Esophagus muscularis mucosa (tissue), 4 donors: Measurements from ENCODE around the gene VEPH1. TPM values are rescaled to one million over a fixed set of nuclear protein-coding genes. Genes with fewer than 3 reads are reported as not detected.

Experiments used
- DNase-seq: peaks from one replicate; pipeline ENCODE4 v3.0.0-alpha.2; 2017; ENCODE audit errors: extremely low spot score
- H3K27ac ChIP-seq, 4 donors: fragments of 200-600 bp; sonication (generic); replicated peaks in 1 of 4; 1 replicate in 3 of 4; 2 replicates in 1 of 4; pipeline ENCODE4 v1.5.1; 2016 to 2019; ENCODE audit warnings: mild to moderate bottlenecking in 1 of 4
- H3K27me3 ChIP-seq, 4 donors: fragments of 200-600 bp; sonication (generic); one replicate each; pipeline versions ENCODE4 v1.5.1 to v1.6.0; 2016 to 2019
- H3K36me3 ChIP-seq, 4 donors: fragments of 200-600 bp; sonication (generic); one replicate each; pipeline ENCODE4 v1.5.1; 2016 to 2019
- H3K4me1 ChIP-seq, 4 donors: fragments of 200-600 bp; sonication (generic); one replicate each; pipeline ENCODE4 v1.5.1; 2016 to 2019
- H3K4me3 ChIP-seq, 4 donors: fragments of 200-600 bp; sonication (generic); 1 replicate in 2 of 4; 2 replicates in 2 of 4; pipeline ENCODE4 v1.5.1; 2016 to 2019; ENCODE audit warnings: mild to moderate bottlenecking in 4 of 4, moderate library complexity in 1 of 4
- H3K9me3 ChIP-seq, 4 donors: fragments of 200-600 bp; sonication (generic); 1 replicate in 3 of 4; 2 replicates in 1 of 4; pipeline ENCODE4 v1.5.1; 2016 to 2019
- EP300 ChIP-seq: sonication (generic); formaldehyde crosslinking; IDR thresholded peaks from one replicate; pipeline ENCODE4 v1.6.1; 2017; ENCODE audit warnings: antibody characterized with exemption
- POLR2A ChIP-seq: fragments of 450-650 bp; IDR thresholded peaks from one replicate; pipeline ENCODE4 v1.6.1; 2017; ENCODE audit warnings: antibody characterized with exemption, moderate library complexity, mild to moderate bottlenecking, low read depth
- POLR2AphosphoS5 ChIP-seq, 2 donors: sonication (generic); formaldehyde crosslinking; IDR thresholded peaks; one replicate each; pipeline ENCODE4 v1.6.1; 2017; ENCODE audit warnings: antibody characterized with exemption in 2 of 2
- WGBS: methylation state at CpG from one replicate; pipeline ENCODE4 v1.1.5; 2018; 5-methylcytosine and 5-hydroxymethylcytosine counted together
- intact Hi-C: fragments of 100-400 bp; cut with DNase I; formaldehyde crosslinking; loops from one replicate; pipeline ENCODE4 v1.15.1; 2023
- total RNA-seq, 4 donors: library from RNA; depleted of rRNA; stranded (reverse); fragments of >200 nt; gene quantifications; one replicate each; pipeline versions ENCODE4 v1.1.0 to v1.2.1, GENCODE V29; 2016
- TF ChIP-seq, protein P1 (sequence below), 3 experiments: fragments of 200-600 bp in 2 of 3; fragments of 450-650 bp in 1 of 3; sonication (generic) in 2 of 3; IDR thresholded peaks; one replicate each; pipeline ENCODE4 v1.5.1; 2017 to 2019; ENCODE audit warnings: antibody characterized with exemption in 3 of 3, mild to moderate bottlenecking in 2 of 3, moderate library complexity in 1 of 3

Gene VEPH1
- total RNA-seq, 4 donors from 2014 or later = 0.23 to 1.2 (median 0.52) TPM; not detected in 1

DNA sequence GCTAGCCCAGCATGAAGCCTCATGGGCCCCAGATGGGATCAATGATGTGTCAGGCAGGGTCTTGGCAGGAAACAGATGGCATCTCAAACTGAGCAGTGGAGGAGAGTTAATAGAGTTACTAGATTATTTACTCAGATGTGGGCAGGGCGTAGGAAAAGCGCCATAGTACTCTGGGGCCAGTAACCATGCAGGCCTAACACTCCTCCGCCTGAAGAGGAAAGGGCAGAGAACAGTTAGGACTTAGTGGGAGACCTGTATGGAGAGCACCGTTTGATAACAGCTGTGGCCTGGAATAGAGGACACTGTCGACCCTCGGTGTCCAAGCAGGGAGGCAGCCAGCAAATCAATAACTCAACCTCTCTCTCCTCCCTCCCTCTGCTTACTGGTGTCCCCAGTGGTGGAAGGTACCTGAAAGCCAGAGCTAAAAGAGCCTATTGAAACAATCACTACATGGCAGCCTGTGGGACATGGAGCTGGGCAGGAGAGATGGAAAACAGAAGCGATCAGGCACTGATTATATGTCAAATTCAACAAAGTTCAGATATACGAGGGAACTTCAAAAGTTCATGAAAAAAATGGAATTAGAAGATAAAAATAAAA lies 231.8 kb downstream of the VEPH1 start:
- Histone ChIP-seq H3K27ac (no peak overlapping the region), H3K4me3 (no peak overlapping the region), H3K27me3 (no peaks in the 10 kb centered on the region), H3K9me3 (no peaks in the 10 kb centered on the region), H3K4me1 (no peaks in the 10 kb centered on the region), H3K36me3 (no peaks in the 10 kb centered on the region)
- TF ChIP-seq POLR2AphosphoS5 (IDR thresholded peaks at IDR 0.05) = no peak
- TF ChIP-seq POLR2A = no peak
- TF ChIP-seq EP300 = no peak
- TF ChIP-seq, protein P1, sequence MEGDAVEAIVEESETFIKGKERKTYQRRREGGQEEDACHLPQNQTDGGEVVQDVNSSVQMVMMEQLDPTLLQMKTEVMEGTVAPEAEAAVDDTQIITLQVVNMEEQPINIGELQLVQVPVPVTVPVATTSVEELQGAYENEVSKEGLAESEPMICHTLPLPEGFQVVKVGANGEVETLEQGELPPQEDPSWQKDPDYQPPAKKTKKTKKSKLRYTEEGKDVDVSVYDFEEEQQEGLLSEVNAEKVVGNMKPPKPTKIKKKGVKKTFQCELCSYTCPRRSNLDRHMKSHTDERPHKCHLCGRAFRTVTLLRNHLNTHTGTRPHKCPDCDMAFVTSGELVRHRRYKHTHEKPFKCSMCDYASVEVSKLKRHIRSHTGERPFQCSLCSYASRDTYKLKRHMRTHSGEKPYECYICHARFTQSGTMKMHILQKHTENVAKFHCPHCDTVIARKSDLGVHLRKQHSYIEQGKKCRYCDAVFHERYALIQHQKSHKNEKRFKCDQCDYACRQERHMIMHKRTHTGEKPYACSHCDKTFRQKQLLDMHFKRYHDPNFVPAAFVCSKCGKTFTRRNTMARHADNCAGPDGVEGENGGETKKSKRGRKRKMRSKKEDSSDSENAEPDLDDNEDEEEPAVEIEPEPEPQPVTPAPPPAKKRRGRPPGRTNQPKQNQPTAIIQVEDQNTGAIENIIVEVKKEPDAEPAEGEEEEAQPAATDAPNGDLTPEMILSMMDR (IDR thresholded peaks at IDR 0.05) = no peak
- WGBS = 94% methylated on average over 8 of the region's 8 CpGs
- intact Hi-C loops = no loop called here
- no peak for DNase-seq

GRCh38 chr3:157268026-157268425 lies 235.2 kb downstream of the VEPH1 start:
- WGBS = 90% methylated on average over 2 of the region's 2 CpGs
- intact Hi-C loops = no loop called here
- DNase-seq = no peak
- H3K9me3 ChIP-seq = no peaks in the 10 kb centered on the region
- no peak overlapping the region for H3K27ac ChIP-seq
- no peak overlapping the region for H3K4me3 ChIP-seq
- no peaks in the 10 kb centered on the region for H3K36me3 ChIP-seq
- TF ChIP-seq, protein P1 (IDR thresholded peaks at IDR 0.05) = no peak
- TF ChIP-seq POLR2AphosphoS5 (IDR thresholded peaks at IDR 0.05) (no peak), EP300 (no peak), POLR2A (no peak)
- no peaks in the 10 kb centered on the region for H3K27me3 ChIP-seq
- peaks cover 0 to 6% (median 1%) of the 10 kb centered on the region in 4 donors for H3K4me1 ChIP-seq

DNA sequence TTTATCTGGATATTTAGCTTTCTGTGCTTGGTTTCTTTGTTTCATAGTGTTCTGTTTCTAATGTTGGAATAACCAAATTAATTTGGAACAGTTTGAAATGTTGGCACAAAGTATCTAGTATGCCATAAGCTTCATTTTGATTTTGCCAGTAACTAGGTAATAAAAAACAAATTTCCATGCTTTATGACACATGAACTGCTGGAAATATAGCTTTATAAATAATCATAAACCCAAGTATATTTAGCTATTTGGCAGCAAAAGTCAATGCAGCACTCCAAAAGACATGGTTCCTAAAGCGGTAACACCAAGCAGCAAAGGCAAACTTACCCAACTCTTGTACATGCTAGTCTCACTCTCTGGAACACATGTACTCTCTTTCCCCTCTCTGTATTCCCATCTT lies 237.3 kb downstream of the VEPH1 start:
- intact Hi-C loops = no loop called here
- TF ChIP-seq, protein P1 (IDR thresholded peaks at IDR 0.05) = no peak
- TF ChIP-seq POLR2AphosphoS5 (IDR thresholded peaks at IDR 0.05) = no peak
- TF ChIP-seq POLR2A = no peak

DNA sequence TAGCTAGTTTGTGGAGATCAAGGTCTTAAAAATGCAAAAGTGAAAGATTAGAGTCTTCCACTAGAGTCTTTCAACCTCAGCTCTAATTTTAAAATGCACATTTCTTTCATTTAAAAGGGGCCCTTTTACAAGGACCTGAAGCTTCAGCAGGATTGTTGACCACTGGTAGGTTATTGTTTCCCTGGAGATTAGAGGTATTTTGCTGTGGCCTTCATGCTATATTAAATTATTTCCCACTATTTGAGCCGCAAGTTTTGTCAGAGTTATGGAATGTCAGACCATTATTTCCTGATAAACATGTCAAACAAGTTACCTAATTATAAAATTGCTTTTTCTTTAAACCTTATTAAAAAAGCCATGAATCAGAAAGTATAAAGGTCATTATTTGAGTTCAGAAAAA lies 240.2 kb downstream of the VEPH1 start:
- Histone ChIP-seq H3K9me3 (no peaks in the 10 kb centered on the region), H3K27me3 (no peaks in the 10 kb centered on the region), H3K4me1 (peaks cover 0 to 11% (median 8%) of the 10 kb centered on the region in 4 donors), H3K36me3 (no peaks in the 10 kb centered on the region), H3K27ac (peak overlapping the region in 1 of 4 donors; percentile 21), H3K4me3 (no peak overlapping the region)
- intact Hi-C loops = no loop called here
- no peak for TF ChIP-seq POLR2AphosphoS5 (IDR thresholded peaks at IDR 0.05)
- TF ChIP-seq EP300 = no peak
- no peak for TF ChIP-seq POLR2A
- TF ChIP-seq, protein P1 (IDR thresholded peaks at IDR 0.05) = no peak
- WGBS = 46% methylated on average over 1 of the region's 1 CpG
- DNase-seq = no peak

More for the DNA sequence above, 237.3 kb downstream of the VEPH1 start:
- DNase-seq = no peak
- no peak overlapping the region for H3K4me3 ChIP-seq
- H3K9me3 ChIP-seq = no peaks in the 10 kb centered on the region
- no peaks in the 10 kb centered on the region for H3K27me3 ChIP-seq
- H3K27ac ChIP-seq = no peak overlapping the region
- 85% methylated on average over 1 of the region's 1 CpG for WGBS
- peaks cover 0 to 11% (median 8%) of the 10 kb centered on the region in 4 donors for H3K4me1 ChIP-seq
- no peaks in the 10 kb centered on the region for H3K36me3 ChIP-seq

DNA sequence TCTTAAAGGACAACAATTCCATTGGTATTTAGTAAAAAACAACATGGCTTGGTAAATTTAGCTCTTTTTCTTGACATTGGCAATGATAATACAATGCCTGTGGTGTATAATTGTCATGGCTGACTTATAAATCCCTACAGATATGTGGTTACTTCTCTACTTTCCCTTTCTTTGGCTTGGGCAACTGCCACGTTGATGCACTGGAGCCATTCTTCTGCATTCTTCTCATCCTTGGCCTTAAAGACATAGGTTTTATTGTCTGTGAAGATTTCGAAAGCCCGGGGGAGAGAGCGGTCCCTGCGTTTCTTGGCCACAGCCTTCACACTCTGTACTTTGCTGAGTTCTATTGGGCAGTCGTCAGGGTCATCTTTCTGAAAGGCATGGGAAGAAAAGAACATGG lies 242.2 kb downstream of the VEPH1 start:
- intact Hi-C loops = no loop called here
- 93% methylated on average over 6 of the region's 6 CpGs for WGBS
- Histone ChIP-seq H3K27me3 (no peaks in the 10 kb centered on the region), H3K9me3 (no peaks in the 10 kb centered on the region), H3K4me3 (no peak overlapping the region), H3K4me1 (peaks cover 0 to 11% (median 8%) of the 10 kb centered on the region in 4 donors), H3K36me3 (no peaks in the 10 kb centered on the region), H3K27ac (no peak overlapping the region)
- no peak for DNase-seq
- TF ChIP-seq, protein P1 (IDR thresholded peaks at IDR 0.05) = no peak
- TF ChIP-seq POLR2A = no peak
- TF ChIP-seq POLR2AphosphoS5 (IDR thresholded peaks at IDR 0.05) = no peak
- TF ChIP-seq EP300 = no peak
